HTERT RPE-1 (cell line): ENCODE measurements around the gene FGF1.

Experiments used
- in situ Hi-C: fragments of 300-500 bp; cut with MboI; formaldehyde crosslinking; loops from 4 replicates; pipeline ENCODE4 v1.14.3; 2020; ENCODE audit warnings: low sequenced_read_pairs

Gene FGF1

DNA sequence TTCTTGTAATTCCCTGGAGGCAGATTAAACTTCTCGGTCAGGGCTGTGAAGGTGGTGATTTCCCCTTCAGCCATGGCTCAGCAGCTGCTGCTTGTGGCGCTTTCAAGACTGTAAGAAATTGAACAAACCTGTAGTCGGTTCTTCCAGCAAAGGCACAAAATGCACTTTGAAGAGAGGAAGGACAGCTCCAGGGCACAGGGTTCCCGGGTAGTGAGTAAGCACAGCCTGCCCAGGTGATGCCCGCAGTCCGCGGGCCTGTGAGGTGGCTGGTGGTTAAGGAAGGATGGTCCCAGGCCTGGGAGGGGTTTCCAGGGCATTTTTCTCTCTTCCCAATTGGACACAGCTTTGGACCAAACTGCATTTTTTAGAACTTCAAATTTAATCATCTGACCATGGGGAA lies 71.8 kb downstream of the FGF1 start:
- in situ Hi-C loops = no loop called here

GRCh38 chr5:142613271-142613671 lies 72.6 kb downstream of the FGF1 start:
- in situ Hi-C loops = no loop called here

GRCh38 chr5:142612494-142613270 lies 73.2 kb downstream of the FGF1 start:
- in situ Hi-C loops = no loop called here

GRCh38 chr5:142611154-142611553 lies 74.7 kb downstream of the FGF1 start:
- in situ Hi-C loops = no loop called here

DNA sequence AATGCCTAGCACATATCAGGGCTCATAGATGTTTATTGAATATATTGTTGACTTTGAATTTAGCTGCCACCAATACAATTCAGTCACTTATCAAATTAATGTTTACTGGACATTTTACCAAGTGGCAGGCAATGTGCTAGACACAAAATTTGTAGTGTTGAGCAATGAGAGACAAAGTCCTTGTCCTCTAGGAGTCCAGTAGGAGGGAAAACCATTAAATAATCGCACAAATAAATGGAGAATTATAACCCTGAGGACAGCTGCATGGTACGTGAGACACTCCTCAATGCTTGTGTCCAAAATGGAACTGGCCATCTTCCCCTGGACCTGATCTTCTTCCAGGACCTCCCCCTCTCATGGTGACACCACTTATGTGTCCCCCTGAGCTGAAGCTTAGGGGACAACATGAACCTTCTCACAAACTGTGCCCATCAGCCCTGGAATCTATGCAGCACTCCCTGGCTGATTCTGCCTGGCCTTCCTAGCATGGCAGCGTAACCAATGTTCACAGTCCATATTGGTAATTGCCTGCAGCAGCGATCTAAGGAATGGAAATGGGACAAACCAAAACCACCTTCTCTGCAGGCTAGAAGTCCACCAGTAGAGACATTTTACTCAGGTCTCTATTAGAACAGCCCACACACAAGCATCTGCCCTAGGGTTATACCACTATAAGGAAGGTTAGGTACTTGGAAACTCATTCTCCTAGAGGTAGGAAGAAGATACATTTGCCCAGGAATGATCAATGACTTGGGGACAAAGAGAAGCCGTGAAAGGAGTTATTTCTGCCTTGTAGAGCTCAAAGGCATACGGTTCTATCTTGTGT lies 75.5 kb downstream of the FGF1 start:
- in situ Hi-C loops = no loop called here

DNA sequence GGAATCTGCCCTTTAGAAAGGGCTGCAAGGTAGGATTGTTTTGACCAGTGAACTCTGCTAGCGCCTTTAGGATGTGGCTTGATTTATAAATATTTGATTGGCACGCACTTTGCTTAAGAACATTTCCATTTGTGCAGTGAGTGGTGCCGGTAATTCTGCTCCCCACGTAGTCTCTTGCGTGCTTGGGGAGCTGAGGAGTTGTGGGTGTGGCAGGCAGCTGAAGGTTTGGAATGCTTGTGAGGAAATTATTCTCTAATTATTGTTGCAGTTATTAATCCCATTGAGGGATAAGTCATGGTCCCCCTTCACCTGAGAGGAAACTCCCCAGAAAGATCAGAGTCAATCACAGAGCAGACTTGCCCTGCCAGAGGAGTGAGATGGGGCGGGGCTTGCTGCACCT lies 76.7 kb downstream of the FGF1 start:
- in situ Hi-C loops = no loop called here

- in situ Hi-C loops = no loop called here
Observed at GRCh38 chr5:142608081-142608480, 77.8 kb downstream of the FGF1 start.

GRCh38 chr5:142605611-142606010 lies 80.3 kb downstream of the FGF1 start:
- in situ Hi-C loops = no loop called here

GRCh38 chr5:142602720-142603245 lies 83.1 kb downstream of the FGF1 start:
- in situ Hi-C loops = no loop called here

DNA sequence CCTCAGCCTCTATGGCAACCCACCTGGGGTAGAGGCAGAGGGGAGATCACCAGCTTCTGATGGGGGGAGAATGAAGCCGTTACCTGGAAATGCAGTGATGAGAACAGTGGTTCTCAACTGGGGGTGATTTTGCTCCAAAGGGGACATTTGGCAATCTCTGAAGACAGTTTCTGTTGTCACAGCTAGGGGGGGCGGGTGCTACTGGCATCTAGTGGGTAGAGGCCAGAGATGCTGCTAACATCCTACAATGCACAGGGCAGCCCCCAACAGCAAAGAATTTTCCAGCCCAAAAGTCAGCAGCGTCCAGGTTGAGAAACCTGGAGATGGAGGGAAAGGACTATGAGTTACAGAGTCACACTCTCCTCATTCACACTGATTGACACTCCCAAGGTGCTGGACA lies 84.5 kb downstream of the FGF1 start:
- in situ Hi-C loops = no loop called here

- in situ Hi-C loops = no loop called here
Observed at GRCh38 chr5:142600611-142601358, 85.1 kb downstream of the FGF1 start.

- in situ Hi-C loops = no loop called here
Observed at GRCh38 chr5:142600092-142600491, 85.8 kb downstream of the FGF1 start.

DNA sequence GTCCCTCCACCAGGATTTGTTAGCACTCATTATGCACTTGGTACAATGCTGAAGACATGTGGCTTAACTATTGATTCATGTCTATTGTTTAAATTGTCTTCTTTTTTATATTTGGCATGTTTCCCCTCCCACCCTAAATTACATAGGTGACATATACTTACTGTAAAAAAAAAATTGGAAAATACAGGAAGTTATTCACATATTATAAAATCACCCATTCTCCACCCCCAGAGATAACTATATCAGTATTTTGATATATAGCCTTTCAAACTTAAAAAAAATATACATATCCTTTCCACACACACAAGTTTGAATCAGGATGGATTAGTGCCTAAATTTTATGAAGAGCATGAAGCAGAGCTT lies 87.6 kb downstream of the FGF1 start:
- in situ Hi-C loops = no loop called here

DNA sequence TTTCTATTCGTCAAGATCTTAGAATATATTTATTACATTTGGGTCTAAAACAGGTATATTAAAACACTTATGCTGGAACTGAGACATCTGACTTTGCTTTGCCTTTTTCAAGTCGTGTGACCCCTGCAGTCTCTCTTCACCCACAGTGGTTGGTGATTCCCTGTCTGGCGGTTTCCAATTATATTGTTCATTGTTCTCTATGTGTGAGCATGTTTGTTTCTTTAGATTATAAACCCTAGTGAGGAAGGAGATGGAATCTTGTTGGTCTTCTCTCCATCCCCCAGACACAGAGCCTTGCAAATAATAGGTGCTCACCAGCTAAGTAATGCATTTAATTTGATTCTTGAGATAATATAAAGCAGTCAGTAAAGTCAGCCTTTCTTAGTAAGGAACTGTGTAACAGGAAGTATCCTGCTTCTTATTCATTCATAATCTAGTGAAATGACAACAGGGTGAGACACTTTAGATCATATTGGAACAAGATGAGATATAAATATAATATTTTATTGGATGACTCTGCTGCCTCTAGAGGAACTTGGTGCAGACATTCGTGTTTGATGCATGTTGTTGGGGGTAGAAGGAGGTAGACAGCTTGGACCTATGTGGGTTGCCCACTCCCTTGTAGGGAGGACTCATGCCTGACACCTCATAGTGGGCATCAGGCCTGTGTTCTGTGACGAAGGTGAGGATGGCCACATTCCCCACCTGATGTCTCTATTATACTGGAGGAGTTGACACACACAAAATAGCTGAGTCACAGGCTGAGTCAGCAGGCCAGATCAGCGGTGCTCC lies 88.1 kb downstream of the FGF1 start:
- in situ Hi-C loops = no loop called here

DNA sequence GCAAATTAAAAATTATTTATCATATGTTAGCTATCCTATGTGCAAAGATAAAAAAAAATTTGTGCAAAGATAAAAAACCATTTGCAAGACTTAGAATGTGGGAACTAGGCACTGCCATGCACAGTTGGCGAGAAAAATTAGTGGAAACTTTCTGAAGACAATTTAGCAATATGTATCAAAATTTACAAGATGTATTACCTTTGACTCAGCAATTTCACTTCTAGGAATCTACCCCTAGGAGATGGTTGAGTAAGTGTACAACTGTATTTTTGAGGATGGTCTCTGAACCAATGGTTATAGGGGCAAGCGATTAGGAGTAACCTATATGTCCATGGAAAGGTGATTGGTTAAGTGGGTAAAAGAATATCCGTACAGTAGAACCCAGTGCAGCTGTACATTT lies 88.9 kb downstream of the FGF1 start:
- in situ Hi-C loops = no loop called here

DNA sequence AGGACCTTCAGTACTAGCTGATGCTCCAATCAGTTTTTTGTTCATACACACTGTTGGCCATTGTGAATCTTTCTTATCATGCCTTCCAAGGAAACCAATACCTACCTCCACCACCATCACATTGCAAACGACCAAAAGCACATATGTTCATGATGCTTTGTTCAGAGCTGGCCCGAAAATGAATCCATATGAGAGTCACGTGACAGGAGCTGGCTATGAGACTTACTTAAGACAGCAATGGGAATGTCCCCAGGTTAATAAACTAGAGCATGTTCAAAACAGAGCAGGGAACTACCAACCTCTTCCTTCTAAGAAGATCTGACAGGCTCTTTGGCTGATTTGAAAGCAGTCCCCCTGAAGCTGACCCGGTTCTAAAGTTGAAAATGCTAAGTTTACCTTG lies 93.5 kb downstream of the FGF1 start:
- in situ Hi-C loops = no loop called here

DNA sequence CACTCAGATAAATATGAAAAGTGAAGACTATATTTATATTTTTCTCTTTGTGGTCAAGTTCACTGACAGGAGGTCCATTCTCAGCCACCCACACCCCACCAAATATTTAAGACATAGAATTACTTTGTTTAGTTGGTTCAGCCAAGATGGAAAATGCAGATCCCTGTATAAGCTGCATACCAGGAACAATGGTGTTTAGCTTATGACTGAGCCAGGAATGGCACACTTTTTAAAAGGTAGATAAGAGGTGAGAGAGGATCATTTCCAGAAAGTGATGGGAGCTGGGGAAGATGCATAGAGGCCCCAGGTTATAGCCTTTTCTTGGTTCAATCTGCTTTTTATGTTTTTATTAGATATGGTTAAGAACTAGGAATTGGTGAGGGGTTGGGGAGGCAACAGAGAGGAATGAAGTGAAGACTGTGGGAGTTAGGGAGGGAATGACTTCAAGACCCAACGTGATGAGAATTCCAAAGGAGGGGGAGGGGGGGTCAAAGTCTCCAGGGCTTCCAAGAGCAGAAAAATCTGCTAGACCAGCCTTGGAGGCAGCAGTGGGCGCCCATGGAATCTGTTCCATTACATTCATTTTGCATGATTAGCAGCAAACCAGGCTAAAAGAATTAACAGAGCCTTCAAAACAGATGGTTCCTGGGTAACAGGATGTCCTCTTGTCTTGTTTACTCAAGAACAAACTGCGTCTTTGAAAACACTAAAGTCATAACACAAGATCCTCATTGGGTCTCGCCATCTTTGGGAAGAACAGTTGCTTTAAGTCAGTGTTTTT lies 95.2 kb downstream of the FGF1 start:
- in situ Hi-C loops = no loop called here

- in situ Hi-C loops = no loop called here
Observed at GRCh38 chr5:142589720-142590119, 96.2 kb downstream of the FGF1 start.

GRCh38 chr5:142587354-142587965 lies 98.4 kb downstream of the FGF1 start:
- in situ Hi-C loops = no loop called here
